HuH-7 (cell line): ENCODE data around the gene C12orf60.
A peak's percentile ranks its signal among the peaks of the same experiment; 100 is the strongest.

ENCODE experiments used
- DNase-seq: peaks from one replicate; pipeline ENCODE4 v3.0.0; 2011; ENCODE audit warnings: low spot score

Gene C12orf60

DNA sequence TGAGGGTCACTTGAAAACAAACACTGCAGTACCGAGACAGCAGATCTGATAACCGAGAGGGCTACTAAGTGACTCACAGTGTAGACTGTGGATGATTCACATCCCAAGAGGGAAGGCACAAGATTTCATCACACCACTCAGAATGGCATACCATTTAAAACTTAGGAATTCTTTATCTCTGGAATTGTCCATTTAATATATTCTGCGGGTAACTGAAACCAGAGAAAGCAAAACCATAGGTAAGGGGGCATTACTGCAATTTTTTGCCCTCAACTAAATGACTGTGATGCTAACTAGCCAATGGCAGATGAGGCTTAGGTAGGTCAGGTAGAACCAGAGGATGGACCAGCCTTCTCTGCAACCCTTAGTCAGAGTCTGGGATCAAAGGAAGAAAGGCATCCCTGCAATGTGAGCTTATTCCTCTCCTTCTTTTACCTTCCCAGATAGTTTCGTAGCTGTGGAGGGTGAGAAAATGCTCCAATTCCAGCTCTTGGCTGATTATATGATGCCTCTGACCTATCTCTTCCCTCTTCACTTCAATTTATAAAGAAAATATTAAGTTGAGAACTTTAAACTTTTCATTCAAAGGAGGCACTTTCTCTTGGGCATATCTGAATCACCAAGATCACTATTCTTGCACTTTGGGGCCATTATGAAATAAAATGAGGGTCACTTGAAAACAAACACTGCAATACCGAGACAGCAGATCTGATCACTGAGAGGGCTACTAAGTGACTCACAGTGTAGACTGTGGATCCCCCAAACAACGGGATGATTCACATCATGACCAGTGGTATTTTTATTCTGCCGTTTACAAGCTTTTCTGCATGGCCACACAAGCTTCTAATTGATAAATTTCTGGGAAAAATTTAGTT is 33.1 kb downstream of the C12orf60 start:
- no peak for DNase-seq

DNA sequence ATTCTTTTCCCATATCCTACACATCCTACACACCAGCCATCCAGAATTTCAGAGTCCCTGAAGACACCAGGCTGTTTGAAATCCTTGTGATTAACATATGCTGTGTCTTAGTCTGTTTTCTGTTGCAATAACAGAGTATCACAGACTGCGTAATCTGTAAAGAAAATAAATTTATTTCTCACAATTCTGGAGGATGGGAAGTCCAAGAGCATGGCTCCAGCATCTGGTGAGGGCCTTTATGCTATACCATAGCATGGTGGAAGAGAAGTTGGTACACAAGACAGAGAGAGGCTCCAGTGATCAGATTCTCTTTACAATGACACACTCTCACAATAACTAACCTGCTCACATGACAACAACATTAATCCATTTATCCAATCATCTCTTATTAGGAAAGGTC is 35.8 kb downstream of the C12orf60 start:
- no peak for DNase-seq

DNA sequence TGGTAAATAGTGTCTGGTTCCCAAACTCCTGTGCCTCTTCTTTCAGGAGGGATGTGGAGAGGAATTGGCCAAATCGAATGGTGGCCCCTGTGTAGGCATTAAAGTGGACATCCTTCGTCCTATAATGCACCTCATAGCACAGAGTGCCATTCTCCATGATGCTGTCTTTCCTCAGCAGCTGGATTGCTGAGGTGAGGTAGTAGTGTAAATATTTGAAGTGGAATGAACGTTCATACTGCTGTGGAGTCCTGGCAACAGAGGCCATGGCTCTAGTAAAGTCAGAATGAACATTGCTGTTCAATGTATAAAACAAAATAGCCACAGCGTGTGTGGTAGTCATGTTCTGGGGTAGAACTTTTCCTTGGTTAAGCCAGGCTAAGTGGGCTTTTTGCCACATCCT is 37.1 kb downstream of the C12orf60 start:
- DNase-seq = no peak

DNA sequence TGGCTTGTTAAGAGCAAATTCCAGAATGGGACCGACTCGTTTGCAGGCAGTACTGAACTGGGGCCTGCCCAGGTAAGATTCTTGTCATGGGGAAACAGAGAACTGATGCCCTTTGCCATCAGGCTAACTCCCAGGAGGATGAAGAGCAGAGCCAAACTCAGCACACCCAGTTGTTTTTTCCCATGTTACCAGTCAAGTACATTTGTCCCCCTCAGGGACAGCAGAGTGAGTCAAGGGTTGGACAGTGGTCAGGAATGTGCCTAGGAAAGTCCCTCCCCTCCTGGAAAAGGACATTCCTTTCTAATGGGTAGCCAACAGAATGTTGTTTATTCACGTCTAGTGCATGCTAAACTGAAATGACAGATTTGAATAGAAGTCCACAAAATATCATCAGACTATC is 38.3 kb downstream of the C12orf60 start:
- DNase-seq = peak; percentile 15

DNA sequence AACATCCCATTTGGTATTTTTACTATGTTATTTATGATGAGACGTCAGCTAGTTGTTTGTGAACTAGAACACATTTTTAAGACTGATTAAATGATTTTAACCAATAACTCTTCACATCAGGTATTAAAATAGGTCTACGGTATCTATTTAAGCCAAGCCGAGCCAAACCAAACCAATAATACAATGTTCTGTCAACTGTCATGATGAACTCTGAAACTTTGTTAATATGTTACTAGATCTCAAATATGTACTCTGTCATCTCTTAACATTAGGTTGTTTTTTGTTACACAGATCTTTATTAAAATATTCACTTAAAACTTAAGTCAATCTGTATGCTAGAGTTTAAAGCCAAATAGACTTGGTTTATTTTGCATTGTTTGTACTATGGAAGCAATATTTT is 38.8 kb downstream of the C12orf60 start:
- DNase-seq = no peak

DNA sequence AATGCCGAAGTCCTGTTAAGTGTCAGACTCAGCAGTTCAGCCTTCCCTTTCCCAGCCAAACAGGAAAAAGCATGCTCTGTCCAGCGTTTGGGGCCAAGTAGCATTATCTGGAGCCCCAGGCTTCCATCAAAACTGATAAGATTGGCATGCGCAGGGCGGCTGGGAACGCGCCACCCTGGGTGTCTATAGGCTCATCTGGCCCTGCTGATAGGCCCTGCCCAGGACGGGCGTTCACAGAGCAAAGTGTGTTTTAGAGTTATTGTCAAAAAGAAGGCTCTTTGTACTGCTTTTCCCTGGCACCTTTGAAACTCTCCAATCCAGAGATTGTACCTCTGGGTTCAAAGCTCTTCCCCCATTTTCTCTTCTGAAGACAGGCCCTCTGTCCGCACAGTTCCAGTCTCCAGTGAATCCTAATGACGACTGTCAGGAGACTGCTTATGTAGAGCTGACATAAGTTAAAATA is 40.0 kb downstream of the C12orf60 start, which contains the start of gene ART4:
Gene ART4 (minus strand): TSS at position 102 of the 463 bp plus-strand sequence. CDS start 413 bp downstream, outside the sequence.
- no peak for DNase-seq

DNA sequence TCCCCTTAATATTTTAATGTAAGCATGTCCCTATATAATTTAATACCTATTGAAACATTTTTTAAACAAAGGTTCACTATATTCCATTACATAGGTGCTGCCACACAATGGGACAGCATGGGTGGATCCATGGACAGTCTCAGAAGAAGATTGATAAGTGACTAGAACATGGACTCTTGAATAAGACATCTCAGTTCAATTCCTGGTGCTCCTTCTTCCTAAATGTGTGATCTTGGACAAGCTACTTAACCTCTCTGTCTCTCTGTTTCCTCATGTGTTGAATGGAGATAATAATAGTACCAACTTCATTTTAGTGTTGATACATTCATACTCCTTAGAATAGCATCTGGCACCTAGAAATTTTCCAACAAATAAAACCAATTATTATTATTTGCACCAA is 40.9 kb downstream of the C12orf60 start:
- no peak for DNase-seq

DNA sequence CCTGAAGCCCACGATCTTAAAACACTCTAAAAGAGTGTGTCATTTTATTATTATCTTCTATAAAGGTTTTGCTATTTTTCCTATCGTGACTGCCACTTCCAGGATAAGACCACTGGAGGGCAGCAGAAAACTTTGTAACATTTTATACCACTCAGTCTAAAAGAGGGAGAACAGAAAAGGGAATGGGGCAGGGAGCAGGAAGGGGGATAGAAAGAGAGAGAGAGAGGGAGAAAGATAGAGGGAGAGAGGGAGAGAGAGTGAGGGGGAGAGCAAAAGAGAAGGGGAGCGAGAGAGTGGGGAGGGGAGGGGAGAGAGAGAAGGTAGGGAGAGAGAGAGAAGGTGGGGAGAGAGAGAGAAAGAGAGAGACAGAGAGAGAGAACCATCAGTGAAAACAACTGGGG is 41.9 kb downstream of the C12orf60 start:
- DNase-seq = peak; percentile 28

DNA sequence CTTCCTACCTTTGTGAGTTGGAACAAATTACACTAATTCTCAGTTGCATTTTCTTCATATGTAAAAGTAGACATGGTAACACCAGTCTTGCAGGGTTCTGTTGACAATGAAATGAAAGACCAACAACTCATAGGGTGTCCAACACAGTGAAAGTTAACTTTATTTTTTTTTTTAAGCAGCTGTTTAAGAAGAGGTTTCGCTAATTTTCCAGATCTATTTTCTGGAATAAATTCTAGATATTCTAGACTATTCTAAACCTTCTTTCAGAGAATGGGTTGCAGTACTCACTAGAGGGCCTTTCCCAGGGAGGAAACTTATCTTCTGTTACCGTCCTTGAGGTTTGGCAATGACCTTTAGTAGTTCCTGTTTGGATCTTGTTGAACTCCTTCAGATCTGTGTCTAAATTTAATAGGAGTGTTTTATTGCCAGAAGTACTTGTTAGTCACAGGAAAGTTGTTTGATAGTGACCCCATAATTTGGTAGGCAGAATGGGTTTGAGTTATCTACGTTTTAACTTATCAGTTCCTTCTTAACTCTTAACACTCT is 42.6 kb downstream of the C12orf60 start:
- no peak for DNase-seq

DNA sequence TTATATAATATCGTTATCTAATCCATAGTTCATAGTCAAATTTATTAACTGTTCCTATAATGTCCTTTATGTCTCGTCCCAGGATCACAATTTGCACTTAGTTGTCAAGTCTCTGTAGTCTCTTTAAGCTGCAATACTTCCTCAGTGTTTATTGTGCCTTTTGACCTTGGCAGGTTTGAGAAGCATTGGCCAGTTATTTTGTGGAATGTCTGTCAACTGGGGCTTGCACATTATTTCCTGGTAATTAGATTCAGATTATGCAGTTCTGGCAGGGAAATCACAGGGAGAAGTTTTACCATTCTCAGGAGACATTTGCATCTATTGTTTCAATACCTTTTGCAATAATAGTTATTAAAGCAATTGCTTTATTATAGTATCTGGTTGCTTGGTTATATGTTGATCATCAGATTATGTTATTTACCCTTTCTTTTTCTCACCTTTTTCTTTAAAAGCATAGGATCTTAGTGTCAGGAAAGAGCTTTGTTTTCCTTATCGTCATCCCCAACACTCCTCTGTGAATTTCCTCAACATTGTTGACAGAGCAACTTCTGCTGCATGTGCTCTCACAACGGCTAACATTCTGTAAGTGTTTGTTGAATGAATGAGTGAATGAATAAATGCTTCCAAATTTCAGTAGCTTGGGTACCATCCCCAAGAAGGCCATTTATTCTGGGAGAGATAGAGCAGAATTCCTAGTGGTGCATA is 43.6 kb downstream of the C12orf60 start:
- no peak for DNase-seq

DNA sequence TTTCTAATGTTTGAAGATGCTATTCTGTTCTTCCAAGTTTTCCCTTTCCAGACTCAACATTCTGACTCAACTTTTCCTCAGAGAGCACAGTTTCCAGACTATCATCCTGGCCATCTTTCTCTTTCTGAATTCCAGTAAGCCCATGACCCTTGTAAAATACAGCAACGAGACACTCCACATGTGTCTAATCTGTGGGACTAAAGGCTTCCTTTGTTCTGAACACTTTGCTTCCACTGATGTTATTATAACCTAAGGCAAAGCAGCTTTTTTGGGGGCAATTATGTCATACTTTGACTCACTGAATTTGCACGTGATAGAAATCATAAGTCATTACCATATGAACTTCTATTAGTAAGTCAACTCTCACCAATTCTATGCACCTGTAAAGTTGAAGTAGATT is 46.2 kb downstream of the C12orf60 start:
- DNase-seq = no peak

DNA sequence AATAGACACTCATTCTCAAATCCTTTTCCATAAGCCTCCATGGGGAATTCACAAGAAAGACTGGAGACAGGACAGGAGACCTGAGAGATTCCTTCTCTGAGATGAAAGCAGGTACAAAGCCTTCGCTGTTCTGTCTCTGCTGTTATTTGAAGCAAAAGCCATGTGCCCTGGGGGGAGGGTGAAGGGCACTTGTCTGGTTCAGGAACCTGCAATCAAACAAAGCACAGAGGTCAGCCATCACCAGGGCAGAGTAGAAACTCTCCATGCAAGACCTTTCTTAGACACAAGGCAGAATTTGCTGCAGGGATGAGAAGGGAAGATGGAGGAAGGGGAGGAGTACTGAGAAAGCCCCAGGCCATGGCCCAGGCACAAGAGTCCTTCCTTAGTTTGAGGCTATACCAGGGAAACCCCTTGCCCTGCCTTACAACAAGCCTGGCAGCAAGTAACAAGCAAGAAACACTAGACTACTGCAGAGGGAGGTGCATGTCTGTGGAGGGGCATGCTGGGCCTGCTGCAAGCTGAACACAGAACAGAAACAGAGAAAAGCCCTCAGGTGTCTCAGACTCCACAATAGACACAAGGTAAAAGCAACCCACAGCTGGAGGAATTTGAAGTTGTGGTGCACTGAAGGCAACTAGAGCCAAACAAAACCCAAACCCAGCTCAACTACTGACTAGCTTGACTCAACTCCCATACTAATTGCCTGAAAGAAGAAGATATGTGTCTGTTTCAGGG is 47.6 kb downstream of the C12orf60 start:
- DNase-seq = no peak

DNA sequence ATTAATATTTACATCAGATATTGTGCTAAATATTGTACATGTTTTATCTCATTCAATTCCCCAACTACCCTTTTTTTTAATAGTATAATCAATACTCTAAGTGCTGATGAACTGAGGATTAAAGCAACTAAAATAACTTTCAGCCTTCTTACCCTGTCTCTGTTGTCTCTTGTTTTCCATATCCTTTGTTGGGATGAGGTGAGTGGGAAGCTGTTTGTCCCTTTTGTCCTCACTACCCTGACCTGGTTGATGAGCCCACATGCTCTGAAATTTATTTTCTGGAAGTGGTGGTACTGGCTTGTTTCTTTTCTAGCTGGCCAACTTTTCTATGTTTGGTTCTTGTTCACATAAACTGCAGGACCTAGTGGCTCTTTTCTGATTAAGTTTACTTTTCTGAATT is 49.4 kb downstream of the C12orf60 start:
- no peak for DNase-seq

DNA sequence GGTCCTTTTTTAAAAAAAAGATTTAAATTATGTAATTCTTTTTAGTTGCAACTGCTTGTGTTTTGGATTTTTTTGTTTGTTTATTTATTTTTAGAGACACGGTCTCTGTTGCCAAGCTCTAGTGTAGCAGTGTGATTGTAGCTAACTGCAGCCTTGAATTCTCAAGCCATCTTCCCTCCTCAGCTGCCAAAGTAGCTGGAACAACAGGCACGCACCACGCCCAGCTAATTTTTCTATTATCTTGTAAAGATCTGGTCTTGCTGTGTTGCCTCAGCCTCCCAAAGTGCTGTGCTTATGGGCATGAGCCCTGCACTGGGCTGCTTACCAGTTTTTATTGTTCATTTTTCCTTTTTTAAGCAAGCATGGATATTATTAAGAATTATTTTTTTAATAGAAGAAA is 50.5 kb downstream of the C12orf60 start:
- no peak for DNase-seq

DNA sequence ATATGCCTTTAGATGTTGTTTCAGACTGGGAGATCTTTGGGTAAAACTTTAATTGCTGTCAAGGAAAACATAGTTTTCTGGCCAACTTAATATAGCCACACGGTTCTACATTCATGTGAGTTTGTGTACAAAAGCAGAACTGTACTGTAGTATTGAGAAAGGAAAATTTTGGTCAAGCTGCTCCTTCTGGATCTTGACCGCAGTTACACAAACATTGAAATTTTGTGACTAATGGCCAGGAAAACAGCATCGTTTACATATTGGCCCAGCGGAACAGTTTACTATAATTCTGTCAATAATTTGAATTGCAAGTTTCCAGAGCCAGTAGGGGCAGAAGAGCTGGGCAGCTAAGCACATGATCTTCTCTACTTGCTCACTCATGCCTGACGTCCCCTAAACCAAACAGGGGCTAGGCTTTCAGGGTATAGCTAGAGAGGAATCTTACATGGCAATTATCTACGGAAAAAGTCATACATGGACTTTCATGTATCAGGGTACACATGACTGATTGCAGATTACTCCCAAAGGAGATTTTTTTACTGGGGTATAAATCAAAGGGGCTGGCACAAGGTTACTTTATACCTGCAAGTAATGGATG is 51.2 kb downstream of the C12orf60 start:
- no peak for DNase-seq

DNA sequence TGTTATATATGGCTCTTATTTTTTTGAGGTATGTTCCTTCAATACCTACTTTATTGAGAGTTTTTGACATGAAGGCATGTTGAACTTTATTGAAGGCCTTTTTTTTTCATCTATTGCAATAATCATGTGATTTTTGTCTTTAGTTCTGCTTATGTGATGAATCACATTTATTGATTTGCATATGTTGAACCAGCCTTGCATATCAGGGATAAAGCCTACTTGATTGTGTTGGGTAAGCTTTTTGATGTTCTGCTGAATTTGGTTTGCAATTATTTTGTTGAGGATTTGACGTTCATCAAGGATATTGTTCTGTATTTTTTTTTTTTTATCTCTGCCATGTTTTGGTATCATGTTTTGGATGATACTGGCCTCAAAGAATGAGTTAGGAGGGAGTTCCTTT is 55.0 kb downstream of the C12orf60 start:
- DNase-seq = no peak

DNA sequence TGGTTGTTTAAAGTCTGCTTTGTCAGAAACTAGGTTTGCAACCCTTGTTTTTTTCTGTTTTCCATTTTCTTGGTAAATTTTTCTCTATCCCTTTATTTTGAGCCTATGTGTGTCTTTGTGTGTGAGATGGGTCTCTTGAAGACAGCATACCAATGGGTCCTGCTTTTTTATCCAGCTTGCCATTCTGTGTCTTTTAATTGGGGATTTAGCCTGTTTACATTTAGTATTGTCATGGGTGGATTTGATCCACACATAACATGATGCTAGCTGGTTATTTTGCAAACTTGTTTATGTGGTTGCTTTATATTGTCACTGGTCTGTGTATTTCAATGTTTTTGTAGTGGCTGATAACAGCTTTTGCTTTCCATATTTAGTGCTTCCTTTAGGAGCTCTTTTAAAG is 57.0 kb downstream of the C12orf60 start:
- no peak for DNase-seq

DNA sequence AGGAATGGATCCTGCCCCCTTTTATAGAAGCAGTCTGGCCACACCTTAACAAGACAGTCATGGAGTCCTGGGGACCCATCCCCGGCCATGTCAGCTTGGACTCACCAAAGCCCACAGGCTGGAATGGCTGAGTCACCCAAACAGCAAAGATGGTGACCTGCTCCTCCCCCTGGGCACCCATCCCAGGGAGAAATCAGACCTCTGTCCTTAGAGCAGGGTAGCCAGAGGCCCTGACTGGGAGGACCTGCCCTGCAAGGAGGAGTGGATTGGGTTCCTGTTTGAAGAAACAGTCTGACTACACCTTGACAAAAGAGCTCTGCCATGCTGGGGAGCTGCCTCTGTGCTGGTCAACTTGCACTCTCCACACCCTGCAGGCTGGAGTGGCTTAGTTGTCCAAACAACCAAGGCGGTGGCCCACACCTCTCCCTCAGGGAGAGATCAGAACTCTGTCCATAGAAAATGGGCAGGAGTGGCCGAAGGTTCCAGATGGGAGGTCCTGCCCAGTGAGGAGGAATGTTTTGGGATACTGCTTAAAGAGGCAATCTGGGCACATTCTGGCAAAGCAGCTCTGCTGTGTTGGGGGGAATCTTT is 65.5 kb downstream of the C12orf60 start:
- DNase-seq = no peak

DNA sequence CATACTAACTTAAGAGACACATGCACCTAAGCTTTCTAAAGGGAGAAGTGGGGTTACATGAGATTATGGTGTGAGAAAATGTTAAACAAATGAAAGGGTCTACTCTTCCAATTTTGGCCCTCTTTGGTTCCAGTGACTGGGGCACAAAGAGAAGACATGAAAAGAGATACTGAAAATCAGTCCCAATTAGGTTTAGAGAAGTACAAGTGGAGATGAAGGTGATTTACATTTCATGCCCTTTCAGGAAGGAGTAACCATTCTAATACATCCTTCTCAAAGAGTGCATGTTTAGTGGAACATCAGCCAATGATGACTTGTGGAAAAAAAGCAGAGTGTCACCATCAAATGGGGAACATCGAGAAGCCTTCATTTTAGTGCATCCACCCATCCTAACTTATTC is 67.8 kb downstream of the C12orf60 start:
- DNase-seq = no peak

DNA sequence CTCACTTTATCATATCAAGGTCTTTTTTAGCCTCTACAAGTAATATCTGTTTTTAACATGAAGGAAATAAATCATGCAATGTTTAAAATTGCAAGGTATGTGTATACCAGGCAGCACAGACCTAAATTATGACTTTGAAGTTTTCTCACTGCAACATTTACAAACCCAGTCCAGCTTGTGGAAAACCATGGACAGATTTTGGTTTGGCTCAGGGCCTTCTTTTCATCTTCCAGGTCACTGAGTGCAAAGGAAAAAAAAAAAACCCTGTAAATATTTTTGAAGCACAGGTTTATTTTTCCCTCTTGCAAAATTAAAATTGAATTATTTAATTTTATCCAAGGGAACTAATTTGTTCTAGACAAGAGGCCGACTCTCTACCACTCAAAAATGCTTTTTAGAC is 68.4 kb downstream of the C12orf60 start:
- no peak for DNase-seq

DNA sequence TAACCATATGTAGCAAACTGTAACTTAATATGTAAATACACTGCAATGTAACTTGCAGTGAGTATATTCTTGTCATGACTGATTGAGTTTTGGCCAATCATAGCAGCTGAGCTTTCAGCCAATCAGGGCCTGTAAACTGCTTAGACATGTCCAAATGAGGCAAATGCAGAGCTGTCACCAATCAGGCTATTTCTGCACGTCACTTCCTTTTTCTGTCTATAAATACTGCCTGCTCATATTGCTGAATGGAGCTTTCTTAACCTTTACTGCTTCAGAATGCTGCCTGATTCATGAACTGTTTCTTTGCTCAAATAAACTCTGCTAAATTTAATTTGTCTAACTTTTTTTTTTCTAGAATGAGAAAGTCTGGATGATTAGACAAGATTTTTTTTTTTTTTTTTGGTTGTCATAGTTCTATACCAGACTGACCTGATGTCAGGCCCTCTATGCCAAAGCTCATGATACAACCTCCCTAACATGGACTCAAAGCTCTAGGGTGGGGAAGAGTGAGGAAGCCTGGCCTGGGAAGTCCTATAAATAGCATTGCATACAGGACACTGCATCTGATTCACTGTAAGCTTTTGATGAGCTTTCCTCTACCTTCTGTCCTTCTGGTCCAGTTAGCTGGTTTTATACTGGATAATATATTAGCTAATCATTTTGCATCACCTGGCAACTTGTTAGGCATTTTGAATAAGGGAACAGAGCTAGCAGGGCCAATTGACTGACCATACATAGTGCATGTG is 70.1 kb downstream of the C12orf60 start:
- DNase-seq = no peak
